Germinal center (tissue), 1 donor: ENCODE measurements around the gene MARS1.

Experiments used
- DNase-seq: peaks from one replicate; pipeline ENCODE4 v3.0.0; 2012; ENCODE audit warnings: mixed read lengths, low spot score

MARS1 gene

DNA sequence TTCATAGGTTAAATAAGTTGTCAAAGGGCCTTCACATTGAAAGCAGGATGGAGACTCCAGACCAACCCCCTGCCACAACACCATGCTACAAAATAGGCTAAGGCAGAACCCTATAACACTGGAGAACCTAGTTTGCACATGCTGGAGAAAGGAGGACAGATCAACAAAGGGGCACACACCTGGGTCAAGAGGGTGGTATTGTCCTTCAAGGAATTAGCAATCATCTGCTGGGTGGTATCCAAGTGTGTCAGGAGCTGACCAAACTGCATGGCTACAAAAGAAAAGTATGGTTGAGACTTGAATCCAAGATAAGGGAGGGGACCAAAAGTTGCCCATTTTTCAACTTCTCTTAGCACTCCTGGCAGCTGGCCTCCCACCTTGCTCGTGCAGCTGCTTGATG is 44.0 kb downstream of the MARS1 start:
- DNase-seq, result no peak

DNA sequence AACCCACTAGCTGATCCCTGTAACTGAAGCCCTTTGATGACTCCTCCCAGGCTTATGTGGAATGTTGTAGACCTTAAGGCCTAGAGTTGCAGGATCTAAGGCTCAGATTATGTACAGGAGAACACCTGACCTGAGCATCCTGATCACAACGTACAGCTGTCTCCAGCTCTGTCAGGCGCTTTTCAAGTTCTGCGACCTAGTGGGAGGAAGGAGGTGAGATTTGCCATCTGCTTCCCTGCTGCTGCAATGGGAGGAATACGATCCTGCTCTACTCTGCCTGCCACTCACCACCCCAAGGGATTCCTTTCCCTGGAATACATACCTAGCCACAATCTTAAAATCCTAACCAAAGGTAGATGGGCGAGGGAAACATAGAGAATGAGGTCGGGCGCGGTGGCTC is 45.2 kb downstream of the MARS1 start:
- no peak for DNase-seq

DNA sequence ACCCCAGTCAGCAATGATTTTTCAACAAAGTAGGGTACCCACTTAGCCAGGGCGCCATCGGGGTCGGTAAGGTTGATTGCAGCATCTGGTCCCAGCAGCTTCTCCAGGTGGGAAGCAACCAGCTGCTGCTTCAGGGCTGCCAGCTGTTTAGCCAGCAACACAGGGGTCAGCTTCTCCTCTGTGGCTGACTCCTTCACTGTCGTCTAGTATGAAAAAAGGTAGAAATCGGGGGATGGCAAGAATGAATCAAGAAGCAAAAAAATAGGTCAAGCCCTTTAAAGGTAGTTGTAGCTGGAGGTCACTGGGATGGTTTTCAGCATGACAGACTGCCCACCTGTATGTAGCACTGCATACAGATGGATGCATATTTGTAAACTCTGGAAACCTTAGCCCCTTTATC is 46.4 kb downstream of the MARS1 start:
- DNase-seq, result no peak

DNA sequence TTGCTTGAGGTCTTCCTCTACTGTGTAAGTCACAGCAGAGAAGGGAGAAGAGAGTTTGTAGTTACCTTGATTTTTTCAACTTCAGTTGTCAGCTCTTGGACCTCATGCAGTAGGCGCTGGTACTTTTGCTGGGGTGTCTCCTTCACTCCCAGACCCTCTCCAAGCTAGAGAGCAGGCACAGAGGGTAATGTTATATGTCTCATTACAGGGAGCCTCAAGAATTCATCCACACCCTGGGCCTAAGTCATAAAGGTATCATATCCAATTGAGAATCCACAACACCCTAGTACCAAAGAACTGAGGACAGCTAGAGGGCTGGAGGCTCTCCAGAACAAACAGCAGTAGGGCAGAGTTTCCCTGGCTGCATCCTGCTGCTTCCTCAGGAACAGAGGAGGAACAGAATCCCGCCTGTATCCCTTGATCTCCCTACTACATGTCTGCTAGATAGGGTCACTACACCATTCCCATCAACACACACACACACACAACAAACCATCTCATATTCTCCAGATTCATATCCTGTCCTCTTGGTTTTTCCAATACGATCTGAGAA is 47.2 kb downstream of the MARS1 start:
- no peak for DNase-seq

DNA sequence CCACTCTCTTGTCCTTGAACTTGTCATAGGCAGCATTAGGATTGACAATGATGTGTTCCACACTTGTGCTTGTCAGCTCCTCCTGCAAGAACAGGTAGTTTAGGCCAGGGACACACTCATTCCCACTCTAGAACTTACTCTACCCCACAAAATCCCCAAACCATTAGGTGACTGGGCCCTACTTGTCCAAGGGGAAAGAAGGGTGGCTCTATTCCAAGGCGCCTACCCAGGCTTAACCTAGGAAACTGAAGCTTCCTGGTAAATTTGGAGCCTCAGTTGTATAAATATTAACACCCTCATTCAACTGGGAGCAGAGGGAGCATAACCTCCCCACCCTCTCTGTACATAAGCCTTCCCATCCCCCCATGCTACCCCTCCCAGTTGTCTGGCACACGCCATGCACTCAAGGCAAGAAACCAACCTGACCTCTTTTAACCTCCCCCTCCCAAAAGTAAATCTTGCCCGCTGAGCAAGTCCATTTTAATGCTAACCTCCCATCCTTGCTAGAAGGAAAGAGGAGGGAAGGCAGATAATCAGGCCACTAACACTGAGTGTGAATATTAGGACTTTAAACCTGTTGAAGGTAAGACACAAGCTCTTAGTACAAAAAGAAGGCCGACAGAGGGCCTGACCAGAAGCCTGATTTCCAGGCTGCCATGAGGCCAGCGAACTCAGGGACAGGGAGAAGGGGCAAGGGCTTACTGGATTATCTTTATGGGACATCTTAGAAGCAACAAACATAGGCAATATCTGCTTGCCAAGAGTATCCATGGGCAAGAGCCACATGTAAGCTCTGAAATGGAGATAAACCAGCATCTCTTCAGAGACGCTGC is 48.1 kb downstream of the MARS1 start:
- DNase-seq, result no peak

DNA sequence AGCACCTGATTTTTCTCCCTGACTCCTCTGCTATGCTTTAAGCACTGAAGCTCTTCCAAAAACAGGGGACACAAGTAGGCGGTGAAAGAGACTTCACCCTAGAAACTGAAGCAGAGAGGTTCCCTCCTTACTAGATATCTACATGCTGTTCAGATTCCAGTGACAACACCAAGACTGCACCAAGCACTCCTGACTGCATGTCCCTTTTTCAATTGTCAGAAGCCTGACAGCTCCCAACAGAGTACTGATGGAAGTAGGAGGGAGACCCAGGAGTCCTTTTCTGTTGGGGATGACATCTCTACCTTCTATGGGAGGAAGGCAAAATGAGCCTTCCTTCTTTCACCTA is 48.7 kb downstream of the MARS1 start:
- no peak for DNase-seq

DNA sequence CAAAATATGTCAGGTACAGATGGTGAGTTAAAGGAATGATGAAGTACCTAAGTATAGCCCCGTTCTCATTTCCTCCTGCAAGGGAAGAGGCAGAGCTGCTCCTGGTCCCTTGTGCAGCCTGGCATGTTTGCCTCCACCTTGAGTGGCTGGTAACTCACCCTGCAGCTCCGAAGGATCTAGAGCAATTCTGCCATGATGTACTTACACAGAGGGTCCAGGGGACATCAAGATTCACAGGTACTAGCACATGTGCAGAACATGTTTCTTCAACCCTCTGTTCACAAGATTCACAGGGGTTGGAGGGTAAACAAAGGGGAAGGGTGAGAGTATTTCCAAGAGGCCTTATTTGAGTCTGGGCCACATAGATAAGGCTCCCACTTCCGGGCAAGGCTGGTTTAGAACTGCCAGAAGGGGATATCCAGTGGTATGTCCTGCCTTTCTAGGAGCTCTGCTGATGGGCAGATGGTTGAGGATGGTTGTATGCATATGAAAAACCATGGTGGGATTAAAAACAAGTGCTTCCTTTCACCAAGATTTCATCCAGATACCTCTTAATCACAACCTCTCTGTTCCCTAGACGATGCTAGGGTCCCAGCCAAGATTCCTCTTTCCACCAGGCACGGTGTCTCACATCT is 51.4 kb downstream of the MARS1 start:
- no peak for DNase-seq

DNA sequence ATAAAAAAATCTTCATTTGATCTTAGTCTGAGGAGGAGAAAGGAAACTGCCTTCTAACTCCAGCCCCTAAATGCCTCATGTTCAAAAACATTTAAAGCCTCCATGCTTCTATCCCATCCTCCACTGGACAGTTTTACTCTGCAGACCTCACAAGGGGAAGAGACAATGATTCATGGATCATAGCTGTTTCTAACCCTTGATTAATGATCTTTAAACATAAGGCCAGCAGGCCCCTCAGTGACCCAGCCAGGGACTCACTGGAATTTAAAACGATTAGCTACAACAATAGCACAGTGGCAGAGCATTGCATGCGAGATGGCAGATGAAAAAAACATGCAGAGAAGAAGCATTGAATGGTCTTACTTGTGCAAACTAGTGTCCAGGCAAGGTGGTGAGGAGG is 53.1 kb downstream of the MARS1 start:
- no peak for DNase-seq

DNA sequence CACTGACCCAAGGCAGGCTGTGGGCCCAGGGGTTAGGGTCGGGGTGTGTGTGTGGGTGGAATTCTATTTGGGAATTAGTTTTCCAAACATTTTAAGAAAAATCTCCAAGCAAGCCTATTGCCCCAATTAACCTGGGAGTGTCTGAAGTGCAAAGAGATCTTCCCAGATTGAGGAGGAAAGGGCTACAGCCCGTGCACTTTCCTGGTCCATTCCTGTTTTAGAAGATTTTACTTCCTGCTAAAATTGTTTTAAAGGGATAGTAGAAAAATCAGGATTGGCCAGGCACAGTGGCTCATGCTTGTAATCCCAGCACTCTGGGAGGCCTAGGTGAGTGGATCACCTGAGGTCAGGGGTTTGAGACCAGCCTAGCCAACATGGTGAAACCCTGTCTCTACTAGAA is 53.8 kb downstream of the MARS1 start:
- no peak for DNase-seq

DNA sequence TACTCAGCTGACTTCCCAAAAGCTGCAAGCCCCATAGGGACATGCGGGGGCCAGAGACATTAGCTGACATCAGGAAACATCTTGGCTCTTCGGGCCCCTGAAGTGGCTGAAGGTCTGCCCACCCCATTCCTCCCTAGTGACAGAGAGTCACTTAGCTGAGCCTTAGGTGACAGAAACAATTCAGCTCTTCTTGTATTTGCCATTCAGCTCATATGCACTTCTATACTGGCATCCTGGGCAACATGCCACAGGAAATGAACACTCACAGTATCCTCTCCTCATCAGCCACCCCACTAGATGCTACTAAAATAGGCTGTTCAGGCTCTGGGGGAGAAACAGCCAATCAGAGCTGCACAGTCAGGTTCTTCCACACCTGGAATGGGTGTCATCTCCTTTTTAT is 55.7 kb downstream of the MARS1 start:
- DNase-seq, result no peak

DNA sequence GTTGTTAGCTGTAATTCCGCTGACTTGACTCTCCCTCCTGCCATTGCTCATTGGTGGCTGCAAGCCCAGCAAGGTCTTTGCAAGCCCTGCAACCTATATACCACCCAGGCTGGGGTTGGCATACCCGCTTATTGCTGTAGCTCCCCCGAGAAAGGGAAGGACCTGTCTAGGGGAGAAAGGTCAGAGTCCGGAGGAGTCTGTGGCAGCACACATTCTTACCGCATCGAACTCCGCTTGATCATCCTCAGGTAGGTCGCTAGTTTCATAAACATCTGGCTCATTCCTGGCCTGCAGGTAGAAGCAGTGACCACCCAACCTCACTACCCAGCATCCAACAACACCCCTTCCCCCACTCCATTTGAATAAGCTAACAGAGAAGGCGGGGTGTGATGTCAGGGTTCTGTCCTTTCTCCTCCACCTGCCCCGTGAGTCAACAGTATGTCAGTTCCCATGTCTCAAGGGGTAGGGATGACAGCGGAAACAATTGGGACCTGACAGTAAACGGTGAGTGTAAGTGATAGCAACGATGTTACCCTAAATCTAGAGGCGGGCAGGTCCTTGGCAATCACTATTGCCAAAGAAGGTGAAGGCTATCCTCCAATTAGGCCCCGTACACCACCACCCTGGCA is 58.1 kb downstream of the MARS1 start:
- no peak for DNase-seq

DNA sequence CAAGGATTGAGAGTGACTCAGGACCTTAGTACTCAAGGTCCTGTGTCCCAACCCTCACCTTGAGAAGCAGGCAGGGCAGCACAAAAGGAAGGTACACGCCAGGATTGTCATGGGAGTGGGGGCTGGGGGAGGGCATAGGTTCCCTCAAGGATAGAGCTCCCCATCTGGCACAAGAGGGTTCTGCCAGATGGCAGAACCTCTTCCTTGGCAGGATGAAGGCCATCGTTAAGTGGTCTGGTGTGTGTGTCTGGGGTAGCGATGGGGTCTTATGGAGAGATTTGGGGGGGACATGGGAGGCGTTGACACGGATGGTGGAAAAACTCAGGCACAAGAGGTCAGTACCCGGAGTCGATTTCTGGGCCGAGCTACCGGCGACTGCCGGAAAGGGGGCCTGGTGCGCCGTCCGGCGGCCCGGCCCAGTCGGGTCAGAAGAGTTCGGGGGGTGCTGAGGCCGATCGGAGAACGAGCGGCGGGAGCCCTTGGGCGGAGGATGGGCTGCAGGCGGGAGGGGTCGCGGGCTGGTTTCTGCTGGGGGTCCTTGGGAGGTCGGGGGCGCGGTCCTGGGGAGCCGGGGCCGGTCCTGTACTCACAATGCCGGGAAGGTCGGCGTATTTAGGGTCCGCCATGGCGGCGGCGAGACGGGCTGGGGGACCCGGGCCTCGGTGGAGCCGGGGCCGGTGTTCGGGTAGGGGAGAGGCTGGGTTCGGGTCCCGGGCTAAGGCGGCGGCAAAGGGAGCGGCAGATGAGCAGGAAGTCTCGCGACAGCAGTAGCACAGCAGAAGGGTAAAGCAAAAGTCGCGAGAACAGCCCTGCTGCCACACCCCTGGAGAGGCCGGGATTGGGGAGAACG is 58.8 kb downstream of the MARS1 start, which contains the start of gene DCTN2:
Gene DCTN2, minus strand, starts transcription at position 755 of the 850 bp plus-strand sequence. Its CDS starts 129 bp downstream, at position 626.
- DNase-seq, result peak; percentile 95

DNA sequence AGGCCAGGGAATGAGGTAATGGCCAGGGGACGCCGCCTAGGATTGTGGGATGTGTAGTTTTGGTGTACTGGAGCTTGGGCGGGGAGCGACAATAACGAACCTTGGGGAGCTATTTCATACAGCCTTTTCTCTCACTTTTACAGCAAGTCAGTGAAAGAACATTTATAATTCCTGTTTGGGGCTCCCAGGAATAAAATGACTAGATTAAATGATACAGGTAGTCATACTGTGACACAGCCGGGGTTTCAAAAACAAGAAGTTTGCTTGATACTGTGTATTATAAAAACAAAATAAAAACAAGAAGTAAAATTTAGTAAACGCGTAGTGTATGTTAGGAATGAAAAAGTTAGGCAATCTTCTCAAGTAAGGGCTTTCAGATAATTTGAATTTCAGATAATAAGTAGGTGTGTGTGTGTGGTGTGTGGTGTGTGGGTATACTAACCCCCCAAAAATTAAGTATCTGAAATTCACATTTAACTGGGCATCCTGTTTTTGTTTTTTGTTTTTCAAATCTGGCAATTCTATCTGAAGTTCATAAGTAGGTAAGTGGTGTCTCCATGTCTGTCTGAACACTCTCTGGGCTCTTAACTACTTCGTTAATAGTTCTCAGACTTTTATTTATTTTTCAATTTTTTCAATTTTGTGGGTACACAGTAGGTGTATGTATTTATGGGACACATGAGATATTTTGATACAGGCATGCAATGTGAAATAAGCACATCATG is 59.6 kb downstream of the MARS1 start:
- DNase-seq, result no peak

DNA sequence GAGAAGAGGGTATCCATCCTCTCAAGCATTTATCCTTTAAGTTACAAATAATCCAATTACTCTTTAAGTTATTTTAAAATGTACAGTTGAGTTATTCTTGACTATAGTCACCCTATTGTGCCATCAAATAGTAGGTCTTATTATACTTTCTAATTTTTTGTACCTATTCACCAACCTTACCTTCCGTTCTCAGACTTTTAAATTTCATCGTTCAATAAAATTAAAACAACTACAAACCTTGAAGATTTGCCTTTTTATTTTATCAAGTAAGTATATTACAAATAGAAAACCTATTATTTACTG is 60.1 kb downstream of the MARS1 start:
- DNase-seq, result no peak

DNA sequence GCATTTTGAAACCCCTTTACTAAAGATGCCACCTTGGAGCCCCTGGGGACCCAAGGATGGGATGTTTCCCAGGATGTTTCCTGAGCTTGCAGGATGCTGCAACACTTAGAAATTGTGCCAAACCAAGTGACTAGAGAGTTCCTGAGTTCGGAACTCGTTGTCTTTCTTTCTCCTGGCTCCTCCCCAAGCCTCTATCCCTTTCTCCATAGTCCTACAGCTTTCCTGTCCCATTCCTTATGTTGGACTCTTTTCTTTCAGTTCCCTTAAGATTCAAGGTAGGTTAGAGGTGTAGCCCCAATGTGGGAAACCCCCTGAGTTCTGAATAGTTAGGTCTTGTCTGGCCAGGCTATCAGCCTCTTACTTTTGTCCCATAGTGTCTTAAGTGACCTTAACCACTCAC is 60.6 kb downstream of the MARS1 start:
- no peak for DNase-seq

DNA sequence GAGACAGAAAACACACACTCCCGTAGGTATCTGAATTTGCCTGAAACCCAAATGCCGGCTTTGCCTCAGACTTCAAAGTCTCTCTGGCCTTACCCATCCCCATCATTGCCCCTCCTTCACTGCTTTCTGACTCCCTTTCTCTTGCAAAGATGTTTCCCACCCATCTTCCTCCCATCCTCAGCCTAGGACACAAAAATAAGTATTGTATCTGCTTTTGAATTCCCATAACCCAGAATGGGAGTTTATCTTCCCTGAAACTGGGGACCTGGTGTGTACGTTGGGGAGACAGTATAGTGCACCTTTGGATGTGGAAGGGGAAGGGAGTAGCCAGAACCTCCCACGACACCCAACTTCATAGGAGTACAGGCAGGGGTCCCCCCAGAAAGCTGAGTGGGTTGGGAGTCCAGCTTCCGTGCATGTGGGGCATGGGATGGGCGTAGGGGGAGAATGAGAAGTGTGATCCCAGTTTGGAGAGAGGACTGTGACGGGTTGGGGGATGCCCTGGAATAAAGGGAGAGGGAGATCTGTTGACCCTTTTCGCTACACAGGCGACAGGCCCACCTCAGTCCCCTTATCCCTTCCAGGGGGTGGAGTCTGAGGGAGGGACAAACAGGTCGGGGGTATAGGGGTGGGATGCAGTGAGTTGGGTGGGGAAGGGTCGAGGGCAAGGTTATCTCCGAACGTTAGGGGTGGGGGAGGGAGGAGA is 61.5 kb downstream of the MARS1 start:
- peak; percentile 19 for DNase-seq

DNA sequence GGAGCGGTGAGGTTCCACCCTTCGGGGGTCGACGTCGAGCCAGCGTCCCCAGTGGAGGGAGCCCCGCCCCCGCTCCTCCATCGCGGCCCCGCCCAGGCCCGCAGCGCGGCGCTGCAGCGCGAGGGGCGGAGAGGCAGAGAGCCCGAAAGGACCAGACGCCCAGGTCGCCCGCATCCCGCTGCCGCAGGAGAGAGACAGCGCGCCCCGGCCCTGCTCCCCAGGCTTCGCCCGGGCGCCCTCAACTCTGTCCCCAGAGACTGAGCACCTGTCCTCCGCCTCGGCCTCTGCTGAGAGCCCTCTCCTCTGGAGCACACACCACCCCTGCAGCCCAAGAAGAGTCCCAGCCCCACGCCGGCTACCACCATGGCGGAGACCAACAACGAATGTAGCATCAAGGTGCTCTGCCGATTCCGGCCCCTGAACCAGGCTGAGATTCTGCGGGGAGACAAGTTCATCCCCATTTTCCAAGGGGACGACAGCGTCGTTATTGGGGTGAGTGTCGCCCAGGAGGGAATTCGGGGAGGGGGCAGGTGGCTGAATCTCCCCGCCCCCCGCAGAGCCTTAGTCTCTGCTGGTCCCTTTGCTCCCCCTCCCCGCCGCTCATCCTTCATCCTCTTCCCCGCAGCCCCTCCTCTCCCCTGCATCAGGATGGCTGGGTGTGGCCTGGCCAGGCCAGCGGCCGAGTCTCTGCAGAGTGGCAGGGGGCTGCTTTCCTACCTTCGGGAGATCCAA is 62.2 kb downstream of the MARS1 start, which contains the start of gene KIF5A:
Gene KIF5A, plus strand, starts transcription at position 136 of the 732 bp plus-strand sequence. Its CDS starts 228 bp downstream, at position 364.
- peak; percentile 81 for DNase-seq

DNA sequence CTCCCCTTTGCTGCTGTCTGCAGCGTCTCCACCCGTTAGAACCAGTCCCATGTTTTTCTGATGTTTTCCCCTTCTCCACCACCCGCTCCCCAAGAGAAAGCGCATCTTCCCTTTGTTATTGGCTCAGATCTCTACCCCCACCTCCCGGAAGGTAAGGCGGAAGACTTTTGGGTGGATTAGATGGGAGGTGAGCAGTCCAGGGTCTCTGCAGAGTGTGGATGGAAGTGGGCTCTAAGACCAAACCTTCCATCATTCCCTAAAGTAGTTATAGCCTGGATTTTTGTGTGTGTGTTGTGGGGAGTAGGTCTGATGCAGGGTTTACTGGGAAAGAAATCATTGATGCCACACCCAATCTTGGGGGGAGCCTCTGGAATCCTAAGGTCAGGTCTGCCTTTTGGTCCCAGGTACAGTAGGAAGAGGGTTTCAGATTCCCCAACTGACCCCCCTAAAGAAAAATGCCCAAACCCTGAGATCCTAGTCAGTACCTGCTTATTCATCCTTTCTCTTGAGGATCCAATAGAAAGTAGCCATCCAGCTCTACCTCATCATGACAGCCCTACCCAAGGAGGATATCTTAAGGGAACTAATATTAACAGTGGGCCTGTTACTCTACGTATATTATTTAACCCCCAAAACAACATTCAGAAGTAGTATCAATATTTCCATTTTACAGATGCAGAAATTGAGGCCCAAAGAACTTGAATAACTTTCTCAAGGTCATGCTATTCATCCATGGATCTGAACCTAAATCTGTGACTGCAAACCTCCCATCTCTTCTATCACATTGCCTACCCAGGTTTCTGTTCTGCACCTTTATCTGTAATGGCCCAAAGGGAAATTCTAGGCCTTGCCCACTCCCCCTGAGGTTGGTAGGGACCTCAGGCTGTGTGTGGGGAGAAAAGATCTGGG is 63.0 kb downstream of the MARS1 start:
- DNase-seq, result no peak
